Thymus (tissue), 11 donors: ENCODE results near the gene IL4. TPM values are rescaled to one million over a fixed set of nuclear protein-coding genes. Genes with fewer than 3 reads are reported as not detected.

Experiments
- DNase-seq, 9 donors: peaks; one replicate each; pipeline ENCODE4 v3.0.0-alpha.2; 2013; ENCODE audit warnings: low spot score in 9 of 9, low read depth in 6 of 9, missing footprints in 1 of 9
- H3K27ac ChIP-seq, 2 donors: one replicate each; pipeline ENCODE4 v1.5.1; 2013; ENCODE audit warnings: control low read depth in 1 of 2, low read depth in 1 of 2, low read length in 1 of 2, mild to moderate bottlenecking in 1 of 2, moderate library complexity in 1 of 2
- H3K27me3 ChIP-seq, 2 donors: one replicate each; pipeline ENCODE4 v1.5.1; 2013; ENCODE audit warnings: low read length in 1 of 2; ENCODE audit not compliant: control insufficient read depth in 2 of 2, insufficient read depth in 1 of 2
- H3K36me3 ChIP-seq, 2 donors: one replicate each; pipeline ENCODE4 v1.5.1; 2013; ENCODE audit warnings: low read length in 1 of 2, mild to moderate bottlenecking in 1 of 2, moderate library complexity in 1 of 2; ENCODE audit not compliant: control insufficient read depth in 2 of 2, insufficient read depth in 2 of 2
- H3K4me1 ChIP-seq, 2 donors: one replicate each; pipeline ENCODE4 v1.5.1; 2013; ENCODE audit warnings: low read length in 2 of 2; ENCODE audit not compliant: control insufficient read depth in 2 of 2, insufficient read depth in 2 of 2
- H3K4me3 ChIP-seq, 2 donors: one replicate each; pipeline ENCODE4 v1.5.1; 2013; ENCODE audit warnings: low read length in 2 of 2, control low read depth in 1 of 2, mild to moderate bottlenecking in 1 of 2
- H3K9me3 ChIP-seq, 2 donors: one replicate each; pipeline ENCODE4 v1.5.1; 2013; ENCODE audit warnings: low read length in 1 of 2, mild to moderate bottlenecking in 1 of 2; ENCODE audit not compliant: control insufficient read depth in 2 of 2, insufficient read depth in 1 of 2
- WGBS: extraction: QIAGEN DNeasy Blood & Tissue Kit; methylation state at CpG from one replicate; pipeline ENCODE4 v1.1.7; 2013; 5-methylcytosine and 5-hydroxymethylcytosine counted together
- polyA plus RNA-seq: library from polyadenylated mRNA; stranded (reverse); fragments of 200-250 nt; gene quantifications from one replicate; pipeline ENCODE4 v1.2.3, GENCODE V29; 2013
- total RNA-seq: library from RNA; stranded (reverse); fragments of 120-200 nt; gene quantifications from one replicate; pipeline ENCODE4 v1.2.4, GENCODE V29; 2013
- donor health status: healthy.

The IL4 gene
- total and polyA plus RNA-seq, 2 donors, result 0.59 to 4.5 TPM

DNA sequence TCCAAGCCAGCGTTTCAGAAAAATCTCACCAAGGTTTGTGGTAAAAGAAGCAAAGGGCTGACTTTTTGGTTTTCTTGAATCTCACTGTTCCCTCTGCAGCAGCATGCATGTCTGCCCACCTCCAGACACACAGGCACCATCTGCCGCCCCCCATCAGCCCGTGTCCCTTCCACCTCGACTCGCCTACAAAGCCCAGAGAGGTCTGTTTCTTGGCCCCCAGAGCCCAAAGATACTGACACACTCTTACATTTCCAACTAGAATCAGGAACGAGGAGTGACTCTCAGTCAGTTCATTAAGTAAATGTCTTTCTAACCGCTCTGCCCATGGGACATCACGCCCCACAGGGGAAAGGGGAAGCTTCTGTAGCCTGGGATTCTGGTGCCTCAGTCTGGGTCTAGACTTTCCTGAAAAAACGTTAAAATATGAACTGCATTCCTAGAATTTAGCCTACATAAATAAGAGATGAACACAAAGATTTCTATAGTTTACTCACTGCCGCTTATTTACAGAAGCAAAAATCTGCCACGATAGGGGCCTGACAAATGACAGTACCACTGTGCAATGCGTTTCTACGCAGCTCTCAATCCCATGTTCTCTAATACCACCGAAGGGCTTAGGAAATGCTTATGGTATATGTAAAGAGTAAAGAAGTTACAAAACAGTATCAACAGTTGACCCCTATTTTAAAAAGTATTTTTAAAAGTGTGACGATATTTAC lies 4.1 kb downstream of the IL4 start:
- Histone ChIP-seq H3K36me3 (peaks cover 0 to 2% of the 10 kb centered on the region in 2 donors), H3K27me3 (no peaks in the 10 kb centered on the region), H3K4me3 (no peak overlapping the region), H3K27ac (no peak overlapping the region), H3K4me1 (peaks cover 3 to 40% of the 10 kb centered on the region in 2 donors), H3K9me3 (no peaks in the 10 kb centered on the region)
- no peak for DNase-seq
- 93% methylated on average over 15 of the region's 15 CpGs for WGBS

DNA sequence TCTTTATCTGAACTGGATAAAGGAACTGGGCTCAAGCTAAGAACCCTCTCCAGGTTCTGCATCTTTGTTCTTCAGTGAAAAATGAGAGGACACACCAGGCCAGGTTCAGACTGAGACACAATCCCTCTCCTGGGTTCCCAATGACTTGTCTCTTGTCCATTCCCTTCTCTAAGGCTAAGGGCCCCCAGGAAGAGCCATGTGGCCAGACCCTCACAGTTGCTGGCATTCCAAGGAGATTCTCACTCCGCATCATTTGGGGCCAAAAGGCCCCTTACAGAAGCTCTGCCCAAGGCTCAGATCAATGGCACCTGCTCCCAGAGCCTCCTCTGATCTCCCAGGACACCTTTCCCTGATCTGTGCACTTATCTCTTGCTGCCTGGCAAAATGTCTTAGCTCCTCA lies 4.9 kb downstream of the IL4 start:
- peaks cover 0 to 2% of the 10 kb centered on the region in 2 donors for H3K36me3 ChIP-seq
- 97% methylated on average over 1 of the region's 1 CpG for WGBS
- no peaks in the 10 kb centered on the region for H3K9me3 ChIP-seq
- no peak for DNase-seq
- H3K4me1 ChIP-seq, result peaks cover 3 to 33% of the 10 kb centered on the region in 2 donors
- H3K4me3 ChIP-seq, result no peak overlapping the region
- no peaks in the 10 kb centered on the region for H3K27me3 ChIP-seq
- no peak overlapping the region for H3K27ac ChIP-seq

DNA sequence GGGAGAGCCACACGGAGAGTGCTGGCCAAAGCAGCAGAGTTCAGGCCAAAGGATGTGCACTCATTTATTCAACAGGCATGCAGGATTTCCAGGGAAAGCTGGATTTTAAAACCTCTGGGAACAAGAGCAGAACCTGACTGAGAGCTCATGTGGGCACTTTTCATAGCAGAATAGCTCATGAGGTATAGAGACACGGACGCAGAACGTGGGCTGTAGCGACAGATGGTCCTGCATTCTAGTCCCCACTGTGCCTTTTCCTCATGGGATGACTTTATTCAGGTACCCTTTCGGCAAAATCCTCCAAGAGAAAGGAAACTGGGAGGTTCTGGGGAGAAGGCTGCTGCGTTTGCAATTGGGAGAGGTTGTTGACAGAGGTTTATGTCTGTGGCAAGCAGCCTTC lies 5.4 kb downstream of the IL4 start:
- H3K4me1 ChIP-seq, result peaks cover 3 to 29% of the 10 kb centered on the region in 2 donors

DNA sequence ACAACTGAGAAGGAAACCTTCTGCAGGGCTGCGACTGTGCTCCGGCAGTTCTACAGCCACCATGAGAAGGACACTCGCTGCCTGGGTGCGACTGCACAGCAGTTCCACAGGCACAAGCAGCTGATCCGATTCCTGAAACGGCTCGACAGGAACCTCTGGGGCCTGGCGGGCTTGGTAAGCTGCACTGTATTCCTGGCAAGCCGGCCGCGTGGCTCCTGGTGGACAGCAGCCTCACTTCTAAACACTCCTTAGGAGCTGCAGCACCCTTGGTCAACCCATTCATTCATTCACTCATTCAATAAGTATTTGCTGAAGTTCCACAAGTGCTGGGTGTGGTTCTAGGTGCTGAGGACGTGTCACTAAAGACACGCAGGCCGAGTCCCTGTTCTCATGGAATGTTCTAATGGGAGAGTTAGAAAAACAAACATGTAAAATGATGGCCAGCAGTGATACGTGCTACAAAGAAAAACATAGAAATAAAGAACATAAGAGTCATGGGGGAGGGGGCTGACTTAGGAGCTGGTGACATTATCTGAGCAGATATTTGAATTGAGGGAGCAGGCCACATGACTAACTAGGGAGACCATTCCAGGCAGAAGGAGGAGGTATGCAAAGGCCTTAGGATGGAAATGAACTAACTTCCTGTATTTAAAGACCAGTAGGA lies 6.1 kb downstream of the IL4 start:
- no peak for DNase-seq
- 98% methylated on average over 15 of the region's 15 CpGs for WGBS
- H3K27ac ChIP-seq, result no peak overlapping the region

More for the DNA sequence above, 5.4 kb downstream of the IL4 start:
- no peak for DNase-seq
- Histone ChIP-seq H3K27me3 (no peaks in the 10 kb centered on the region), H3K9me3 (no peaks in the 10 kb centered on the region), H3K27ac (no peak overlapping the region), H3K4me3 (no peak overlapping the region), H3K36me3 (peaks cover 0 to 2% of the 10 kb centered on the region in 2 donors)
- whole genome bisulfite sequencing, result 98% methylated on average over 7 of the region's 7 CpGs

DNA sequence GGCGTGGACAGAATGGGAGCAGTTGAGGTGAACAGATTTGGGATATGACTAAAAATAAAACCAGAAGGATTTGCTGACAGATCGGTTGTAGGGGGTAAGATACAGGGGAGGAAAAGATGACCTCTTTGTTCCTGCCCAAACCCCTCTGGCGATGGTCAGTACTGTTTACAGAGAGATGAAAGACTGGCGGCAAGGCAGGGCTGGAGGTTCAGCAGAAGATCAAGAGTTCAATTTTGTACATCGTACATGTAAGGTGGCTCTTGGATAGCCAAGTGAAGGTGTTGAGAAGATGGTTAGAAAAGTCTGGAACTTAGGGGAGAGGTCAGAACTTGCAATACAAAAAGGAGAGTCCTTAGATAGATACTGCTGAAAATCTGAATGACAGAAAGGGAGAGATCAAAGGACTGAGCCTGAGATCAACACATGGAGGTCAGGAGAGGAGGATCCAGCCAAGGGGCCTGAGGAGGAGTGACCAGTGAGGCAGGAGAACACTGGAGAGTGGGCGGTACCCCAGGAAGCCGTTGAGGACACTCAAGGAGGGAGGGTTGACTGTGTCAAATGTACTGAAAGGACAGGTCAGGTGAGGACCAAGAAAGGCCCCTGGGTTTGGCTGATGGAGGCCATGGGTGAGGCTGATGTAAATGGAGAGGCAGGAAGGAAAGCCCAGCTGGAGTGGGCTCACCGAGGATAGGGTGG lies 7.1 kb downstream of the IL4 start:
- Histone ChIP-seq H3K27me3 (no peaks in the 10 kb centered on the region), H3K4me3 (no peak overlapping the region), H3K9me3 (no peaks in the 10 kb centered on the region), H3K27ac (no peak overlapping the region), H3K36me3 (peaks cover 0 to 2% of the 10 kb centered on the region in 2 donors), H3K4me1 (peaks cover 0 to 17% of the 10 kb centered on the region in 2 donors)
- WGBS, result 84% methylated on average over 8 of the region's 8 CpGs
- no peak for DNase-seq

More for the DNA sequence above, 6.1 kb downstream of the IL4 start:
- Histone ChIP-seq H3K27me3 (no peaks in the 10 kb centered on the region), H3K36me3 (peaks cover 0 to 2% of the 10 kb centered on the region in 2 donors), H3K4me1 (peaks cover 1 to 22% of the 10 kb centered on the region in 2 donors), H3K4me3 (no peak overlapping the region), H3K9me3 (no peaks in the 10 kb centered on the region)

DNA sequence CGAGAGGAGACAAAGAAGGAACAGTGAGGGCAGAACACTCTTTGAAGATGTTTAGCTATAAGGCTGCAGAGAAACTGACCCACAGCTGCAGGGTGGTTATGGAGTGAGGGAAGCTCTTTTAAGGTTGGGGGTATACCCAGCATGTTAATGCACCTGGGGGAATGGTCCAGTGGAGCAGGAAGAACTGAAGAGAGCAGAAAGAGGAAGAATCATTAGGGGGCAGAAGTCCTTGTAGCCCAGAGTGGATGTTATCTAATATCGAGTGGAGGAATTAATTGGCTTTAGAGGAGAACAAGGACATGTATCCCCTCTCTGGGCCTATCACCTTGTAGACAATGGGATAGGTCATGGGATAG lies 7.7 kb downstream of the IL4 start:
- no peak overlapping the region for H3K4me3 ChIP-seq
- 93% methylated on average over 2 of the region's 2 CpGs for WGBS
- H3K4me1 ChIP-seq, result peaks cover 0 to 17% of the 10 kb centered on the region in 2 donors
- H3K27me3 ChIP-seq, result no peaks in the 10 kb centered on the region
- DNase-seq, result no peak
- H3K9me3 ChIP-seq, result no peaks in the 10 kb centered on the region
- H3K27ac ChIP-seq, result no peak overlapping the region
- H3K36me3 ChIP-seq, result peaks cover 0 to 2% of the 10 kb centered on the region in 2 donors

DNA sequence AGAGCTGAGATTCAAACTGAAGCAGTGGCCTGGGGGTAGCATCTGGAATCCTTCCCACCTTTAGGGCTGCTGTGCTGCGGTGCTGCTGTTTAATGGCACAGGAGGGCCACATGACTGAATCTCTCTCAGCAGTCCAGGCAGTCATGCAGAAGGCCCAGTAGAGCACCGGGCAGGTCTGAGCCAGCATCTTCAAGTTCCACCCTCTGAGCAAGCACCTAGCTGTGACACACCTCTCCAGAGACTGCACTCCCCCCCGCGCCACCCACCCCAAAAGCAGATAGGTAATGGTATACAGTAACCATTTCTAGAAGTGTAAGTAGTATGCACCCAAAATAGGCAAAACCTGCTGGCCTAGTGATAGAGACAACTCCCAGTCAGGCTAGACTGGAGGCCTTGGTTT lies 8.2 kb downstream of the IL4 start:
- H3K27ac ChIP-seq, result no peak overlapping the region
- H3K4me1 ChIP-seq, result peaks cover 3 to 14% of the 10 kb centered on the region in 2 donors
- no peak for DNase-seq
- no peaks in the 10 kb centered on the region for H3K9me3 ChIP-seq
- peaks cover 0 to 2% of the 10 kb centered on the region in 2 donors for H3K36me3 ChIP-seq
- H3K27me3 ChIP-seq, result no peaks in the 10 kb centered on the region
- 85% methylated on average over 4 of the region's 4 CpGs for WGBS
- H3K4me3 ChIP-seq, result no peak overlapping the region

DNA sequence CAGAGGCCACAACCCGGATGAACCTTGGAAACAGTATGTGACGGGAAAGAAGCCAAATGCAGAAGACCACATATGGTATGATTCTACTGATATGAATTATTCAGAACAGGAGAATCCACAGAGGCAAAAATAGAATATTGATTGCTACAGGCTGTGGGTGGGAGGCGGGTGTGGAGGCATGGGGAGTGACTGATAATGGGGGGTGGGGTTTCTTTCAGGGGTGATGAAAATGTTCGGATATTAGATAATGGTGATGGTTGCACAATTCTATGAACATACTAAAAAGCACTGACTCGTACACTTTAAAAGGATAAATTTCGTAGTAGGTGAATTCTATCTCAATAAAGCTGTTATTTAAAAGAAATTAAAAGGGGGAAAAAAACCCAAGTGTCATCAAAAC lies 10.7 kb downstream of the IL4 start:
- no peak overlapping the region for H3K27ac ChIP-seq
- H3K36me3 ChIP-seq, result peaks cover 0 to 2% of the 10 kb centered on the region in 2 donors
- no peaks in the 10 kb centered on the region for H3K9me3 ChIP-seq
- H3K27me3 ChIP-seq, result no peaks in the 10 kb centered on the region
- WGBS, result 97% methylated on average over 6 of the region's 6 CpGs
- DNase-seq, result no peak
- H3K4me1 ChIP-seq, result peaks cover 9 to 34% of the 10 kb centered on the region in 2 donors
- H3K4me3 ChIP-seq, result no peak overlapping the region
